A172 (cell line): ENCODE results near the gene FOSL2. TPM values are rescaled to one million over a fixed set of nuclear protein-coding genes. Genes with fewer than 3 reads are reported as not detected.
"Not testable (repeated sequence)": the region's sequence is repeated elsewhere in the genome, so short reads cannot be mapped to it uniquely, and the experiment has no call there.

Experiments used
- DNase-seq: peaks from one replicate; pipeline ENCODE4 v3.0.0-alpha.2; 2015; ENCODE audit warnings: low spot score
- total RNA-seq: library from RNA; depleted of rRNA; stranded (reverse); fragments of >200 nt; shearing (Covaris generic); gene quantifications from 2 replicates; pipeline ENCODE4 v1.2.3, GENCODE V29; 2014

Gene FOSL2
- total RNA-seq, 1 experiment from 2014 or later, result 36.1 TPM

DNA sequence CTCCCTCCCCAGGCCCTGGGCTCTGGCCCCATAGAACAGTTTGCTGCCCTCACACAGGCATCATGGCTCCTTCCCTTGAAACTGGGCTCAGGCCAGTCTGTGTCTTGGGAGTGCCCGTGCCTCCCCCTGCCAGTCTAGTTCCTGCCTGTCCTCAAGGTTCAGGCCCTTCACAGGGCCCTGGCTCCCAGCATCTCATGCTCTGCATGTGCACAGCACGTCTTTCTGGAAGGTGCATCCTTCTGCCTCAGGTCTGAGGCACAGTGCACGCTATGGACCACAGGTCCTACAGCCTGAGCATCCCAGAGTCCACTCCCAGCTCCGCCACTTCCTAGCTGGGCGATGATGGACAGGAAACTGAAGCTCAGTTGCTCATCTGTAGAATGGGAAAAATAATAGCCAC lies 35.6 kb upstream of the FOSL2 start:
- DNase-seq, result no peak

DNA sequence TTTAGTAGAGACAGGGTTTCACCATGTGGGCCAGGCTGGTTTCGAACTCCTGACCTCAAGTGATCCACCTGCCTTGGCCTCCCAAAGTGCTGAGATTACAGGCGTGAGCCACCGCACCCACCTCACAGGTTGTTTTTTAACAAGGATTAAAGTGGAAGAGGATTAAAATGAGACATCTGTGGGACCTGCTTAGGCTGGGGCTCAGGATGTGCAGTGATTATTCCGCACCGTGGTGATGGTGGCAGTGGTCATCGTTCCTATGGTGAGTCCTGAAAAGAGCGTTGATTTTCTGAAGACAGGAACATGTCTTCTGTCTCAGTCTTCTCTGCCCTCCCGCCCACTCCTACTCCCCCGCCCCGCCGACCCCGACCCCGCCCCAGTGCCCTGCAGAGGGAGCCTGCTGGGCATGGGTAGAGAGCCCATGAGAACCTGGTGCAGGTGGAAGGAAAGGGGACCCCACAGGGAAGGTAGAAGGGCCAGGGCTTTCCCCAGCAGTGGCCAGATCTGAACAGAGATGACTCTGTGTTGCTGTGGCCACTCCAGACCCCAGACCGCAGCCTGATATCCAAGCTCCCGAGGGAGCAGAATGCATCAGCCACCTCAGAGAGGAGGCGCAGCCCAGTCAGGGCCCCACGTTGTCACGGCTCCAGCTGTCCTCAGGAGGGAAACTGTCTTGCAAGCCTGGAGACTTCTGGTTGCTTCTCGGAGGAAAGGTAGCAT lies 34.5 kb upstream of the FOSL2 start:
- DNase-seq, result no peak

DNA sequence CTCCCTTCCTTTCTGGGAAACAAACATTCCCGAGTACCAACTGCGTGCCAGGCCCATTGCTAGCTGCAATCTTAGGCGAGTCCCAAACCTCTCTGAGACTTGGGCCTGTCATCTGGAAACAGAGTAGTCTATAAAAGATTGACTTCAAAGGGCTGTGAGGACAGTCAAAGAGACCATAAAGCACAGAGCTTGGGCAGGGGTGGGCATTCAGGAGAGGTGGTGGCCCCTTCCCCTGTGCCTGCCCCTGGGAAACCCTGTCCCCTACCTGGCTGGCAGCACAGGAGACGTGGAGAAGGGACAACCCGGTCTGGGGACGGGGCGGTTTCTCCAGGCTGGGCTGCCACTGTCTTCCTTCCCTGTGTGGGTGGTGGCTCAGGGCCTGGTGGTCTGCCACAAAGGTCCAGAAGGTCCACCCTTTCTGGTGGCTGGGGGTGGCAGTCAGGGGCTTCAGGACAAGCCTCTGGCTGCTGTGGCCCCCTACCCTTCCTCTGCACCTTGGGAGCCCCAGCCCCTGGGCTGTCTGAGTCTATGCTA lies 33.9 kb upstream of the FOSL2 start:
- no peak for DNase-seq

DNA sequence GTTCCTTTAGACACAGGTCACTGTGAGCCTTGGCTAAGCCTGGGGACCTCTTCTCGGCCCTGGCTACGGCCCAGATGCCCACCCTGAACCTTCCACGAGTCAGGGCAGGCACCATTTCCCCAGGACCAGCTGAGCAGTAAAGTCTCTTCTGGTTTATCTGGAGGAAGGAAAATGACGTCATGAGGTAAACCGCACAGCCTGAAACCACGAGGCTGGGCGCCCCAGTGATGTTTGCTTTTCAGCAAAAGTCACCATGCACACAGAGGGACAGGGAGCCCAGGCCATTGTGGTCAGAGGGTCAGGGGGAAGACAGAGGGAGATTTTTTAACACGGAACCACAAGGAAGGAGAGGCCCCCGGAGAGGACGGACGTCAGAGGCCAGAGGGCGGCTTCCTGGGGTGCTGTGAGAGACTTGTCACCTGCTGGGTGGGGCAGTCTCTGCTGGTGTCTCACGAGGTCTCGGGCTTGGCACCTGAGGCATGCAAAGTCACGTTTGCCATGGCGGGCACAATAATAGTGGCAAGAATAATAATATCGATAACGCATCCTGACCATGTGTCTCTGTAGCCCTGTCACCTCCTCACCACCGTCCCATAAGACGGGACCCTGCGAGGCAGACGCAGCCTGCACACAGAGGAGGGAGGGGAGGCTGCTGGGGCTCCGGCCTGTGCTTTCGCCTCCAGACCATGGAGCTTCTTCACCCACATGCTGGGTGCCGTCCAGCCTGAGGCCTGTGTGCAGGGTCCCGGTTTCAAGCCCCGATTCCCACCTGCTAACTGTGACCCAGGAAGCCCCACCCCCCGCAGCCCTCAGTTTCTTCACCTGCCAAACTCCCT lies 33.2 kb upstream of the FOSL2 start:
- DNase-seq, result peak; percentile 92

DNA sequence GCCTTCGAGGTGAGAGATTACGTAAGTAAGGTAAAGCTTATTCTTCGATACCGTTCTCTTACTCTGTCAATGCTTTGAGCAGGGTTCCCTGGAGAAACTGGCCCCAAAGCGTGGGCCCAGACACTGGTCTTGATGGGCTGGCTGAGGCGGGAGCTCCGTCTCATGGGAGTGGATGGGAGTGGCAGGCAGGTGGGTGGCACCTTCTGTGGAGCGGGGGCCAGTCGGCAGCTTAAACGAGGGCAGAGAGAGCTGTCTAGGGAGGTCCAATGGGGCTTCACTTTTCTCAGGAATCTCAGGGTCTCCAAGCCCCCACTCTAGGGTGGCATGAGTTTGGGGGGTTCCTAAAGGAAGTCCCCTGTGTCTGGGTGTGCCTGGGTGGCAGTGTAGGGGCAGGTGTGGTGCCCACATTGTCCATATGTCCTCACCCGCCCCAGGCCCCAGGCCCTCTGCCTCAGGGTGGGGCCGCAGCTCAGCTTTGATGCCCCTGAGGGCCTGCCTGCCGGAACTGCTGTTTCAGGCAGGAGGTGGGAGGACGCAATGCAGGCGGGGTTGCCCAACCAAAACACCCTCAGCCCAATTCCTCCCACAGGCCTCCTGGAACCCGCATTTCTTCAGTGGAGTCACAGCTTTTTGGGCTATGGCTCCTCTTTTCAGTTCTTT lies 32.5 kb upstream of the FOSL2 start:
- no peak for DNase-seq

DNA sequence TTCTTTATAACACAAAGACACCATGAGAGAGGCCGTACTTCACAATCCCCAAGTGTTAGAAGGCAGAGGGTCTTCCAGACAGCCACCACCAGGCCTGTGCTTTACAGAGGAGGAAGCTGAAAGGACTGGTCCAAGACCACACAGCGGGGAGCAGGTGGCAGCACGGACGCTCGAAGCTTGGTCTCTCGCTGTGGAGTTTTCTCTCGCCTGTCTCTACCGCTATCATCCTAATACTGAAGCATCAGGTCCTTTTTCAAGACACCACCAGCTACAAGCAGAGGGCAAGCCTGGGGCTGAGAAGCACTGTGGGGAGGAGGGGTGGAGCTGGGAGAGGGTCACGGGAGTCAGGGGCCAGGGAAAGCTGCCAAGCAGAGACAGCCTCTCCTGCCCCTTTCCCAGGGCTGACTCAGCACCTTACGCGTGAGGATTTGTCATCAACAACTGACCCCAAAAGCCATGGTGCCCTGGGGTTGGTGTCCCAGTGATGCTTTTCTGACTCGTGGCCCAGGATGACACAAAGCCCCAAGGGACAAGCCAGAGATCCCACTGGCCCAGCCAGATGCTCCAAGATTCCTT lies 31.9 kb upstream of the FOSL2 start:
- peak; percentile 85 for DNase-seq

DNA sequence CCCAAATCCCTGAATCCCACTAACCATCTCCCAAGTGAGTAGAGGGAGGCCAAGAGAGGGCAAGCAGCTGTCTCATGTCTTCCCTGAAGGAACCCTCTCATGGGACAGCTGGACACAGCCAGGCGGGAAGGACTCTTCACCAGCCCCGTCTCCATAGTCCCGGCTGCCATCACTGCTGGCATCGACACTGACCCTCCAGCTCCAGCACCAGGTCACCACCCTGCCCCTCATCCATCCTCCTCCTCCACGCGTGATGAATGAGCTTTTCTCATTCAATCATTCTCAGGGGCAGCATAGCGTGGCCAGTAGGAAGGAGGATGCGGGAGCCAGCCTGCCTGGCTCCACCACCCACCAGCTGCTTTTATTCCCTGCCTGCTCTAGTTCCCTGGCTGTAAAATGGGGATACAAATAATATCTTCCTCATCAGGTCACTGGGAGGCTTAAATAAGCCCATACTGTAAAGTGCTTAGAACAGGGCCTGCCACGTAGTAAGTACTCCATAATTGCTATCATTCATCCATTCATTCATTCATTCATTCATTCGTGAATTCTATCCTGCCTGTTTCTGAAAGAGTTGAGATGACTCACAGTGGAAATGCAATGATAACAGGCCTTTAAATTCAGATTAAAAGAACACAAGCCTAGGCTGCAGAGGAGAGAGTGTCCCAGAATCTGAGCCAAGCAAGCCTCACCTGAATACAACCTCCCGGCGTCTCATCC lies 30.5 kb upstream of the FOSL2 start:
- no peak for DNase-seq

DNA sequence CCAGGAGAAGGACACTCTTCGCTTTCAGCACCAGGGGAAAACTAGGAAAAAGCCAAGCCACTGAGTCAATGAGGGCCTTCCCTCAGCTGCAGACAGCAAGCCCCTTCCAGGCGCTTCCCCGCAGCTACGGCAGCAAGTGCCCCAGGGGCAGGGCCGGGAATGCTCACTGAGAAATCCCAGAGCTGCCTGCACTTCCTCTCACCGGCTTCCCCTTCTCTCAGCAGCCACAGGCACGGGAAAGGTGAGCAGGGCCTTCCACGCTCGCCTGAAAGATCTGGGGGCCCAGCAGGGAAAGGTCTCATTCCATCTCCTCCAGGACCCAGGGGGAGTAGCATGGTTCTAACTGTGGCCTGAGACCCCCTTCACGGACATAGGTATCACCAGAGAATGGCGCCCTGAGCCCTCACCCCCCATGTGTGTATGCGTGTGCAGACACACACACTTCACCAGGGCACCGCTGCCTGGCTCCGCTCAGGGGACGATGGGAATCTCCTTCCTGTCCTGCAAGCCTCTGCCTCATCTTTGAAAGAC lies 29.6 kb upstream of the FOSL2 start:
- DNase-seq, result no peak

DNA sequence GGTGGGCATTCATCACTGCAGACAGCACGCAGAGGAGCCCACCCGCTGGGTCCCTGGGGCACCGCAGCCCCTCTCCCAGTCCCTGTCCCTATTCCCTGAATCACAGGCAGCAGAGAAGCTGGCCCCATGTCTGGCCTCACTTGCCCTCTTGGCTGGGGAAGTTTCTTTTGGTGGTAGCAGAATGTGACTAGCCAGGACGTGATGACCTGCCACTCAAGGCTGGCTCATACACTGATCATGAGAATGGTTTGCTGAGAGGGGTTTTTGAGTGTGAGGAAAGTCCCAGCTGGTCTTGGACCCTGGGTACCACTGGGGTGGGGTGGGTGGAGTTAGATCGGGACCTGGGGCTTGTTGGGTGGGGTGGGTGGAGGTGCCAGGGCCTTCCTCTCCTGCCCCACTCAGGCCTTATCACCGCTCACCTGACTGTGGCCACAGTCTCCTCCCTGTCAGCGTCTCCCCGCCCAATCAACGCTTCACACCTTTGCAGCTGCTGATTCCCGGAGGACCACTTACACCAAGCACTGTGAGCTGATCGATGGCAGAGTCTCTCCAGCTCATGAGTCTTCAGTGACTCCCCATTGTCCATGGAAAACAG lies 28.9 kb upstream of the FOSL2 start:
- no peak for DNase-seq

DNA sequence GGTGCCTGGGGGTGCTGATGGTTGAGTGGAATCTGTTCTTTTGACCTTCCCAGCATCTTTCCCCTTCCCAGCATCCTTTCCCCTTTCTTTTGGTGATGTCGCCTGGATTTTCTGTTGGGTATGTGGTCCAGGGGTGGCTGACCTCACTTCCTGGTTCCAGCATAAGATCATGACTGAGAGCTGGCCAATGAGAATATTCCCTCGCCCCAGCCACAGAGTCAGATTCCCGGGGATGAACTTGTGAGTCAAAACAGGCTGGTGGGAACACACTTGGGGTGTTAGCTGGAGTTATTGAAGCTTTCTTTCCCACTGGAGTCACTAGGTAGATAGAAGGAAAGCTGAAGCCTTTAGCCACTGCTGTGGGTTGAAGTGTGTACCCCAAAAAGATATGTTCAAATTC lies 28.0 kb upstream of the FOSL2 start:
- peak; percentile 44 for DNase-seq

DNA sequence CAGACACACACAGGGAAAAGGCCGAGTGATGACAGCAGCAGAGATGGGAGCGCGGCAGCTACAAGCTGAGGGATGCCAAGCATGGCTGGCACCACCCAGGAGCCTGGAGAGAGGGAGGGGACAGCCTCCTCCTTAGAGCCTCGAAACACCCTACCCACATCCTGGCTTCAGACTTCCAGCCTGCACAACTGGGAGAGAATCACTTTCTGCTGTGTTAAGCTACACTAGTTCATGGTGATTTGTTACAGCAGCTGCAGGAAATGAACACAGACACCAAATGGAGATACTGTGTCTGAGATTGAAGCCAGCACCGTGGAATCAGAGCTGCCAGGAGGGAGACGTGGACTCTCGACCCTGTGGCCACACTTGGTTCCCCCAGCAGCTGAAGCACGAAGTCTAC lies 27.5 kb upstream of the FOSL2 start:
- no peak for DNase-seq

DNA sequence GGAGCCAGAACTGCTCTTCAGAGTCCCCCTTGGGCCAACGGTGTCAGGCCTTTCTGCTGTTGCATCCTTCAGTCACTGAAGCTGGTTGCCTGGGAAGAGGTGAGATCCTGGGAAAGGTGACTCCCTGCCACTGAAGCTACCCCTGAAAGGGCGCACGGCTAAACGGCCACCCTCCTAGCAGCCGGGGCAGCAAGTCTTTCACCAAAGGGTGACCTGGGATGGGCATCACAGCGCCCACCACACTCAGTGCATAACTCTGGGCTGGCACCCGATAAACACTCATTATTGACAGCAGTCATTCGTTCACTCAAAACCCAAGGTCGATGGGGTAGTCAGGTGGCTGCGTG lies 26.5 kb upstream of the FOSL2 start:
- DNase-seq, result no peak

DNA sequence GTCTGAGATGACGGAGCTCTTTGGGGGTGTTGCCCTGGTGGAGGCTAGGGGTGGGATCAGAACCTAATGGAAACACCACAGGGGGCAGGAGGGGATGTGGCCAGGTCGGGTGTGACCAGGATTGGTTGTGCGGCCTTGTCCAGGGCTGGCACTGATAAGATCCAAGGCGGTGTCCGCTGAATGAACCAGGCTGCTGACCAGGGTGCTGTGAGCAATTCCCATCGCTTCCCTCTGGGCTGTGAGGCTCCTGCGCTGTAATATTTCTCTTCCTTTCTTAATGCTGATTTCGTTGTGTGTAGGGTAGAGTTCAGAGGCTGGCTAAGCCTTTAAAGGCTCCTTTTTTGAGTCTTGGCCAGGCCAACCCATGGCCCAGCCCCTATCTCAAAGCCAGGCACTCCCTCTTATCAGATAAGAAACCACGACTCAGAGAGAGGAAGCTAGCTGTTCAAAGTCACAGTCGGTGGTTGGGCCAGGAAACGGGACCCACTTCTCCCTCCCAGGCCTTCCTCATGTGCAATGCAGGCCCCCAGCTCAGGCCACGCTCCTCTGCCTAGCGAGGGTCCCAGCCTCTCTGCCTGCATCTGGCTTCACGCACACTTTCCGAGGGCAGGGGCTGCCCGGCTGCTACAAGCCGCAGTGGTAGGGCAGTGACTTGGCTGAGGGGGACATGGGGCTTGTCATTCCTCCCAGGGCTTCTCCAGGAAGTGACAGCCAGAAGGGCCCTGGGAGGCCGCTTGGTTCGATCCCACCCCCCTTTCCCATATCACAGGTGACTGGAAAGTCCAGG lies 26.0 kb upstream of the FOSL2 start:
- DNase-seq, result peak; percentile 83

DNA sequence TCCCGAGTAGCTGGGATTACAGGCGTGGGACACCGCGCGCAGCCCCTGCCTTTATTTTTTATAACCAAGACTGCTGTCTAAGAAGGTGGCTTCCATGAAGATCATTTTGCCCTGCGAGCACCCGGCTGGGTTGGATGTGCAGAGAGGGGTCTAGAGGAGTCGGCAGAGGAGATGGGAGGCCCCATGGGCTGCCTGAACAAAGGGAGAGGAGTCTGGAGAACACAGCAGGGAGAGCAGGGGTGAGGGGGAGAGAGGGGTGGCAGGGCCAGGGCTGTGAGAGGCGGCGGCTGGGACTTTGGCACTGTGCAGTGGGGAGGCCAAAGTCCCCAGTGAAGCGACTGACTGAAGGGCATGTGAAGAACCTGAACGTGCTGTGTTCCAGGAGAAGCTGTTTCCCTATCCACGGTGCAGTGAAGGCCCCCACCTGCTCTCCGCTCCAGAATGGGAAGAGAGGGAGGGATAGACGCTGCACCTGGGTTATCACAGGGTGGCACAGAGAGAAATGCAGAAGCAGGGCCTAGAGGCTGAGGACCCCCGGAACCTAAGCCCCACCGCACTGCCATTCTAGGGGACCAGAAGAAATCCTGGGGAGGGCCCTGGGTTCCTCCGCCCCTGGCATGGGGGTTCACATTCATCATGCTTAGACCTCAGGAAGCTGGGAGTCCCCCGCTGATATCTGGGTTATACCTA lies 24.8 kb upstream of the FOSL2 start:
- no peak for DNase-seq

DNA sequence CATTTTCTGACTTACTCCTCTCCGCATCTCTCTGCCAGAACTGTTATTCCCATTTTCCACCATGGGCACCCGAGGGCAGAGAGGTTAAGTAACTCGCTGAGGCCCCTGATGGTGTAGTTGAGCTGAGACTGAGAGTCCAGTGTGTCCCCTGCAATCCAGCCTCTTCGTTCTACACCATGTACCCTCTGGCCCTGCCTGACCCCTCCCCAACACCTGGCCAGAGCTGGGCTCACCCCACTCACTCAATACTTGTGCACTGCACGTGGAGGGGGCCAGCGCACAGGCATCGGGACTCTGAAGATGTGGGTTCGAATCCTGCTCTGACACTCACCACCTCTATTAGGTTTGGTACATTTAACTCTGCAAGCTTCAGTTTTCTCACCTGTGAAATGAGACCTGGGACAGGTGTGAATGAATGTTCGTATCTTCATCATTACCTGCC lies 24.3 kb upstream of the FOSL2 start:
- no peak for DNase-seq

DNA sequence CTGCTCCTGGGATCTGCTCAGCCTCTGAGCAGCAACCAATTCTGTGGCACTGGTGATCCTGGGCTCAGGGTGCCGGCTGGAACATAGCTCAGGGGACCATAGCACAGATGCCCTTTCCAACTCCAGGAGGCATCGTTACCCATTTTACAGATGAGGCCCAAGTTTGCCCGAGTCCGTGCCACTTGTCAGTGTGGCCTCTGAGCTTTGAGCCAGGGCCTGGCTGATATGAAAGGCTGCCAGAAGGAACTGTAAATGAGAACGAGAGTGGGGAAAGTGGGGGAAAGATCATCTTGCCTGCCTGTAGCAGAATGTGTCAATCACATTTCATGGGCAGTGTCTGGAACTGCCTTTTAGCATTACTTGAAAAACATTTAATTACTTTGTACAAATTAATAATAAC lies 23.3 kb upstream of the FOSL2 start:
- DNase-seq, result no peak

DNA sequence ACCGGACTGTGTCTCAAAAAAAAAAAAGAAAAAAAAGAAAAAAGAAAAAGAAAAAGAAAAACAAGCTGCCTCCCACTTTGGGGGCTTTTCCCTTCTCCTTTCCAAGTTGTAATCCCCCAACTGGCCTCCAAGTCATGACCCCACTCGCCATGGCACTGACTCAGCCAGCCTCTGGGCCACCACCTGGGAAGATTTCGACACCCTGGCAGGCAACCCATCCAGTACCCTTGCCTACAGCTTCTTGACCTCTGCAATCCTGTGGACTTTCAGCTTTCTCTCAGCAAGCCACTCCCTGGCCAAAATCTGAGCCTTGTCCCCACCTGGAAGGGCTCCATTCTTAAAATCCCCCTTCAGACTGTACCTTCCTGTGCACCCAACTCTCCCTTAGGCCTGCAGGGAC lies 22.3 kb upstream of the FOSL2 start:
- DNase-seq, result no peak

DNA sequence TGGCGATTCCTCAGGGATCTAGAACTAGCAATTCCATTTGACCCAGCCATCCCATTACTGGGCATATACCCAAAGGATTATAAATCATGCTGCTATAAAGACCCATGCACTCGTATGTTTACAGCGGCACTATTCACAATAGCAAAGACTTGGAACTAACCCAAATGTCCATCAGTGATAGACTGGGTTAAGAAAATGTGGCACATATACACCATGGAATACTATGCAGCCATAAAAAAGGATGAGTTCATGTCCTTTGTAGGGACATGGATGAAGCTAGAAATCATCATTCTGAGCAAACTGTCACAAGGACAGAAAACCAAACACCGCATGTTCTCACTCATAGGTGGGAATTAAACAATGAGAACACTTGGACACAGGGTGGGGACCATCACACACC lies 20.9 kb upstream of the FOSL2 start:
- DNase-seq, result not testable (repeated sequence)

DNA sequence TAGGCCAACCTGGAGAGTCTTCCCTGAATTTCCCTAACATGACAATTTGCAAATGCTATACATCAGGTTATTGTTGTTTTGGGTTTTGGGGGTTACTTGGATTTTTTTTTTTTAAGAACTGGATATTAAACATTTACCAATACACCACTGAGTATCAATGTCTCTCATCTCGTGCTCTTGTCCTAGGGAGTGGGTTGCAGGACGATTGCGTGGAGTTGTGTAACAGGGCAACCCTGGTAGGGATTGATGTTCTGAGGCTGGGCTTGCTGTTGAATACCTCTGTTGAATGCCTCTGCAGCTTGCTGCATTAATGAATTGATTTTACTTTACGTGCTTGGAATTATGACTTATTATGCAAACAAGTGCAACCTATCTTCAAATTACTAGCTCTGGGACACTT lies 18.8 kb upstream of the FOSL2 start:
- no peak for DNase-seq
